Duodenal mucosa (tissue), 2 donors: ENCODE data around the gene SLC5A5.
"Not testable (repeated sequence)": the region's sequence is repeated elsewhere in the genome, so short reads cannot be mapped to it uniquely, and the experiment has no call there.

Experiments used
- H3K27ac ChIP-seq: one replicate; pipeline ENCODE4 v1.7.0; 2013; ENCODE audit warnings: low read depth, low read length
- H3K27me3 ChIP-seq, 2 donors: one replicate each; pipeline ENCODE4 v1.7.0; 2013; ENCODE audit warnings: low read length in 2 of 2, control low read depth in 1 of 2; ENCODE audit not compliant: insufficient read depth in 2 of 2, control insufficient read depth in 1 of 2
- H3K36me3 ChIP-seq, 2 donors: one replicate each; pipeline ENCODE4 v1.7.0; 2013; ENCODE audit warnings: low read length in 2 of 2, control low read depth in 1 of 2; ENCODE audit not compliant: insufficient read depth in 2 of 2, control insufficient read depth in 1 of 2
- H3K4me1 ChIP-seq, 2 donors: one replicate each; pipeline ENCODE4 v1.7.0; 2013; ENCODE audit warnings: low read length in 2 of 2, control low read depth in 1 of 2; ENCODE audit not compliant: insufficient read depth in 2 of 2, control insufficient read depth in 1 of 2
- H3K4me3 ChIP-seq, 2 donors: one replicate each; pipeline ENCODE4 v1.7.0; 2013; ENCODE audit warnings: low read length in 2 of 2, low read depth in 1 of 2
- H3K9ac ChIP-seq, 2 donors: one replicate each; pipeline ENCODE4 v1.7.0; 2013; ENCODE audit warnings: low read length in 2 of 2, low read depth in 1 of 2
- H3K9me3 ChIP-seq, 2 donors: one replicate each; pipeline ENCODE4 v1.7.0; 2013; ENCODE audit warnings: low read length in 2 of 2, control low read depth in 1 of 2; ENCODE audit not compliant: control insufficient read depth in 1 of 2

SLC5A5 gene

GRCh38 chr19:17887221-17887620, 15.5 kb downstream of the SLC5A5 start:
- not testable (repeated sequence) for H3K9me3 ChIP-seq, H3K36me3 ChIP-seq, H3K4me1 ChIP-seq, H3K9ac ChIP-seq, H3K27me3 ChIP-seq, H3K4me3 ChIP-seq, H3K27ac ChIP-seq

DNA sequence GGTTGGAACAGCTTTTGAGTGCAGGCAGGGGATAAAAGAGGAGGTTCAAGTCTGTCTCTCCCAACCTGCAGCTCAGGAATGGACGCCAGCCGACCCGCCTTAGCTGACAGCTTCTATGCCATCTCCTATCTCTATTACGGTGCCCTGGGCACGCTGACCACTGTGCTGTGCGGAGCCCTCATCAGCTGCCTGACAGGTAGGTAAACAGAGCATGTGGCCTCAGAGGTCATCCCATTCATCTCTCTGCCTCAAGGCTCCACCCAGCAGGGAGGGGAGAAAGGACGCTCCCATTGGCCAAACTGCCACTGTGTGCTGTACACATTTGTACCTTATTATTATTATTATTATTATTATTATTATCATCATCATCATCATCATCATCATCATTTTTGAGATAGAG, 16.5 kb downstream of the SLC5A5 start:
- Histone ChIP-seq H3K36me3 (no peaks in the 10 kb centered on the region), H3K27me3 (no peaks in the 10 kb centered on the region), H3K4me1 (no peaks in the 10 kb centered on the region), H3K9ac (no peak overlapping the region), H3K27ac (no peak overlapping the region), H3K4me3 (no peak overlapping the region), H3K9me3 (no peaks in the 10 kb centered on the region)

DNA sequence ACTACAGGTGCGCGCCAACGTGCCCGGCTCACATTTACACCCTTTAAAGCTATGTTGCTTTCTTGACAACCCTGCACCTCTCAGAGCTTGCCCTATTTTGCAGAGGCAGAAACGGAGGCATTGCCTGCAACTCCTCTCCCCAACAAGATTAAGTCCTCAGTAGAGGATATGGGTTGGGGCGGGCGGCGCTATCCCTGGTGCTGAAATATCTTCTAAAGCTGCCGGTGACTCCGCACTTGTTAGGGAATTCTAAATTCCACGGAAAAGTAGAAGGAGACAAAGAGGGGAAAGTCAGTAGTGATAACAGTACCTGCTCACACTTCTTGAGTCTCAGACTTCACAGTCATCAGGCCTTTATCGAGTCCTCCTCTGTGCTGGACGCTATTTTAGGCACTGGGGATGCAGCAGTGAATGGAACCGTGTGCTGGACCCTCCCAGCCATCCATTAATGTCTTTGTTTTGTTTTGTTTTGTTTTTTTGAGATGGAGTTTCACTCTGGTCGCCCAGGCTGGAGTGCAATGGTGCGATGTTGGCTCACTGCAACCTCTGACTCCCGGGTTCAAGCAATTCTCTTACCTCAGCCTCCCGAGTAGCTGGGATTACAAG, 18.0 kb downstream of the SLC5A5 start:
- no peaks in the 10 kb centered on the region for H3K9me3 ChIP-seq
- no peaks in the 10 kb centered on the region for H3K36me3 ChIP-seq
- H3K9ac ChIP-seq = no peak overlapping the region
- H3K4me1 ChIP-seq = no peaks in the 10 kb centered on the region
- no peak overlapping the region for H3K4me3 ChIP-seq
- no peaks in the 10 kb centered on the region for H3K27me3 ChIP-seq
- no peak overlapping the region for H3K27ac ChIP-seq

- no peak overlapping the region for H3K9ac ChIP-seq
- no peaks in the 10 kb centered on the region for H3K36me3 ChIP-seq
- no peak overlapping the region for H3K27ac ChIP-seq
- no peaks in the 10 kb centered on the region for H3K4me1 ChIP-seq
- H3K27me3 ChIP-seq = no peaks in the 10 kb centered on the region
- no peak overlapping the region for H3K4me3 ChIP-seq
- H3K9me3 ChIP-seq = no peaks in the 10 kb centered on the region
Measured at GRCh38 chr19:17893766-17894165, 22.0 kb downstream of the SLC5A5 start.

- H3K27ac ChIP-seq = no peak overlapping the region
- H3K4me1 ChIP-seq = no peaks in the 10 kb centered on the region
- no peak overlapping the region for H3K4me3 ChIP-seq
- H3K9ac ChIP-seq = no peak overlapping the region
- peaks cover 0 to 3% of the 10 kb centered on the region in 2 donors for H3K27me3 ChIP-seq
- H3K9me3 ChIP-seq = peaks cover 0 to under 1% of the 10 kb centered on the region in 2 donors
- no peaks in the 10 kb centered on the region for H3K36me3 ChIP-seq
Measured at GRCh38 chr19:17902701-17903100, 31.0 kb downstream of the SLC5A5 start.

DNA sequence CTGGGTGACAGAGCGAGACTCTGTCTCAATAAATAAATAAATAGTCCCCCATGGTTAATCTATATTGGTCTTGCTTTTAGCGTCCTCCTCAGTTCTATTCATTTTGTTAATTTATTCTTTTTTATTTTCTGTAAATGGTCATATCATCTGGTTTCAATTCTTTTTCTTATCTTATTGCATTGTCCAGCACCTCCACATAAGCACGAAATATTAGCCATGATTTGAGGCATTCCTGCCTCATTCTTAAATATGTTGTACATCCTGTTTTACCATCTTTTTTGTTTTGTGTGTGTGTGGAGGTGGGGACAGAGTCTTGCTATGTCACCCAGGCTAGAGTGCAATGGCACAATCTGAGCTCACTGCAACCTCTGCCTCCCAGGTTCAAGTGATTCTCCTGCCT, 36.5 kb downstream of the SLC5A5 start:
- Histone ChIP-seq H3K27ac (no peak overlapping the region), H3K4me1 (no peaks in the 10 kb centered on the region), H3K9ac (no peak overlapping the region), H3K4me3 (no peak overlapping the region), H3K9me3 (peaks cover 6 to 11% of the 10 kb centered on the region in 2 donors), H3K36me3 (no peaks in the 10 kb centered on the region), H3K27me3 (no peaks in the 10 kb centered on the region)

DNA sequence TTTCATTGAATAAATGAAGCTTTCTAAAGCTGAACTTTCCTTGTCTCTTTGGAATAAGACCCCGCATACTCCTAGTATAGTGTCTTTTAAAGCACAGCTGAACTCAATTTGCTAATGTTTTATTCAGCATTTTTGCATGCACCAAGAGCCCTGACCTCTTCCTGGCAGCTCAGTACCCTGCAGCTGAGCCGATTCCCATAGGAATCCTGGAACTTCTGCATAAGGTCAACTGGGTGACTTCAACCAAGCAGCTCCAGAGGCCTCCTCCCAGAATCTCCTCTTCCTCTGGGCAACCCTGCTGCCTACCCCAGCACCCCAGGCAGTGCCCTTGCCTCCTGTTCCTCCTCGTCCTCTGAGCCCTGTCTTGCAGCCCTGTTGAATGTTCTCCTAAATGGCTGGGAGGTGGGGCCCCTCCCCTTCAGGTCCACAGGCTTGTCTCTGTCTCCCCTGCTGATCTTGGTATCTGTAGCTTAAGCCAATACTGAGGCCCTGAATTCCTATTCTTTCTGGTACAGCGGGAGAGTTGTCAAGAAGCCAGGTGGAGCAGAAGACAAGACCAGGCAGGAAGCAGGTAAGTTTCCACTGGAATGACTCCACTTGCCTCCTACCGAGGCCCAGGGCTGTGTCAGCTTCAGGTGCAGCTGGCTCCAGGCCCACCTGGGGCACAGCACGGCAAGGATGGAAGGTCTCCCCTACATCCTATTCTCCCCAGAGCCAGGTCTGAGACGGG, 37.4 kb downstream of the SLC5A5 start:
- Histone ChIP-seq H3K4me1 (no peaks in the 10 kb centered on the region), H3K27me3 (no peaks in the 10 kb centered on the region), H3K27ac (no peak overlapping the region), H3K4me3 (no peak overlapping the region), H3K36me3 (no peaks in the 10 kb centered on the region), H3K9me3 (peaks cover 12 to 18% of the 10 kb centered on the region in 2 donors), H3K9ac (no peak overlapping the region)

- no peaks in the 10 kb centered on the region for H3K36me3 ChIP-seq
- H3K9ac ChIP-seq = no peak overlapping the region
- H3K27me3 ChIP-seq = no peaks in the 10 kb centered on the region
- no peak overlapping the region for H3K27ac ChIP-seq
- no peak overlapping the region for H3K4me3 ChIP-seq
- H3K4me1 ChIP-seq = peaks cover 0 to 4% of the 10 kb centered on the region in 2 donors
- H3K9me3 ChIP-seq = peaks cover 12 to 18% of the 10 kb centered on the region in 2 donors
Measured at GRCh38 chr19:17910791-17911360, 39.1 kb downstream of the SLC5A5 start.

- H3K9ac ChIP-seq = no peak overlapping the region
- no peaks in the 10 kb centered on the region for H3K27me3 ChIP-seq
- H3K27ac ChIP-seq = no peak overlapping the region
- no peaks in the 10 kb centered on the region for H3K36me3 ChIP-seq
- peaks cover 8 to 11% of the 10 kb centered on the region in 2 donors for H3K4me1 ChIP-seq
- H3K9me3 ChIP-seq = peaks cover 11 to 13% of the 10 kb centered on the region in 2 donors
- H3K4me3 ChIP-seq = no peak overlapping the region
Measured at GRCh38 chr19:17915940-17916593, 44.3 kb downstream of the SLC5A5 start.

- peaks cover 8 to 11% of the 10 kb centered on the region in 2 donors for H3K4me1 ChIP-seq
- H3K27me3 ChIP-seq, H3K36me3 ChIP-seq, H3K9ac ChIP-seq, H3K4me3 ChIP-seq, H3K27ac ChIP-seq: not testable (repeated sequence)
- H3K9me3 ChIP-seq = peaks cover 8 to 11% of the 10 kb centered on the region in 2 donors
Measured at GRCh38 chr19:17918151-17918550, 46.4 kb downstream of the SLC5A5 start.
